NCI-H748 (cell line): ENCODE results near the gene SRRT.
A peak's percentile ranks its signal among the peaks of the same experiment; 100 is the strongest.
"Not testable (repeated sequence)": the region's sequence is repeated elsewhere in the genome, so short reads cannot be mapped to it uniquely, and the experiment has no call there.

Experiments
- DNase-seq: peaks from one replicate; lab custom pipeline; 2025; ENCODE audit not compliant: unreplicated experiment; lab: John Stamatoyannopoulos, UW

SRRT gene

GRCh38 chr7:100854899-100855298 is 20.0 kb upstream of the SRRT start:
- not testable (repeated sequence) for DNase-seq

GRCh38 chr7:100855515-100855914 is 19.4 kb upstream of the SRRT start:
- DNase-seq = no peak

GRCh38 chr7:100856871-100857282 is 18.0 kb upstream of the SRRT start:
- no peak for DNase-seq

DNA sequence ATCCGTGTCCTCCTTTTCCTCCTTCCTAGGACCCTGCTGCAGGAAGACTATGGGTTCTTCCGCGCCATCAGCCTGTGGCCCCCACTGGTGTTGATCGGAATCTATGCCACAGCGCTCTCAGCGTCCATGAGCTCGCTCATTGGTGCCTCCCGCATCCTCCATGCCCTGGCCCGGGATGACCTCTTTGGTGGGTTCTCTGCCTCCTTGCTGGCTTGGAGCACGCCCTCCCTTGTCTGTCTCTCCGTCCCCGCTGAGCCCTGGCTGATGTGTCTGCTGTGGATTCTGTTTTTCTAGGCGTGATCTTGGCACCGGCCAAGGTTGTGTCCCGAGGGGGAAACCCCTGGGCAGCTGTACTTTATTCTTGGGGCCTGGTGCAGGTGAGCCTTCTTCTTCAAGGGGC is 15.0 kb upstream of the SRRT start:
- no peak for DNase-seq

DNA sequence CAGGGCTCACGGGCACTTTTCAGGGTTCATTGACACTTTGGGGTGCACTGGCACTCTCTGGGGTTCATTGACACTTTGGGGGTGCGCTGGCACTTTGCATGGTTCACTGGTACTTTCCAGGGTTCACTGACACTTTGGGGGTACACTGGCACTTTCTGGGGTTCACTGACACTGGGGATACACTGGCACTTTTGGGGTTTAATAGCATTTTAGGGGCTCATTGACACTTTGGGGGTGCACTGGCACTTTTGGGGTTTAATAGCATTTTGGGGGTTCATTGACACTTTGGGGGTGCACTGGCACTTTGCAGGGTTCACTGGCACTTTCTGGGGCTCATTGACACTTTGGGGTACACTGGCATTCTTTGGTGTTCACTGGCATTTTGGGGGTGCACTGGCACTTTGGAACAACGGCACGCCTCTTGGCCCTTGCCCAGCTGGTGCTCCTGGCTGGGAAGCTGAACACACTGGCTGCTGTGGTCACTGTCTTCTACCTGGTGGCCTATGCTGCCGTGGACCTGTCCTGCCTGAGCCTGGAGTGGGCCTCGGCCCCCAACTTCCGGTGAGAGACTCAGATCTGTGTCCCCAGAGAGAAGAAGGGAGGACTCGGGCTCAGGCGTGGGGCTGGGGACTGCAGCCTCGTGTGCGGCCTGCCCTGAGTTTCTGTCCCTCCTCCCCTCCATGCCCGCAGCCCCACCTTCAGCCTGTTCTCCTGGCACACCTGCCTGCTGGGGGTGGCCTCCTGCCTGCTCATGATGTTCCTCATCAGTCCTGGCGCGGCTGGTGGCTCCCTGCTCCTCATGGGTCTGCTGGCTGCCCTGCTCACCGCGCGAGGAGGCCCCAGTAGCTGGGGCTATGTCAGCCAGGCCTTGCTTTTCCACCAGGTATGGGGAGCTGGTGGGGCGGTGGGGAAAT is 13.9 kb upstream of the SRRT start:
- DNase-seq = no peak

- no peak for DNase-seq
These were observed 13.3 kb upstream of the SRRT start for GRCh38 chr7:100861616-100861985.

GRCh38 chr7:100863406-100863950 is 11.4 kb upstream of the SRRT start:
- no peak for DNase-seq

GRCh38 chr7:100864263-100864845 is 10.5 kb upstream of the SRRT start:
- DNase-seq = no peak

DNA sequence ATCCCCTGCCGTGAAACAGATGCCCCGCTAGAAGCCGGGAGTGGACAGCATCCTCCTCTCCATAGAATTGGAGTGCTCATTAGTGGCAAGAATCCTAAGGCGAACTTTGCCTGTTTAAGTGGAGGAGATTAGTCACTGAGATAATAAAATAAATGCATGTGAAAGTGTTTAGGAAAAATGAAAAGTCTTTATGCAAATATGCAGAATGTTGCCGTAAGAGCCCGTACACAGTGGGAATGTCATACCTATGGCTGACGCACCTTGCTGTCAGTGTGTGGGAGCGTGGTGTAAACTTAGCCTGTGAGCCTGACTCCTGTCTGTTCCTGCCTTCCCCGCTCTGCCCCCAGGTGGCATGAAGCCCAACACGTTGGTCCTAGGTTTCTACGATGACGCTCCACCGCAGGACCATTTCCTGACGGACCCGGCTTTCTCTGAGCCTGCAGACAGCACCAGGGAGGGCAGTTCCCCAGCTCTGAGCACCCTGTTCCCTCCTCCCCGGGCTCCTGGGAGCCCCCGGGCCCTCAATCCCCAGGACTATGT is 9.5 kb upstream of the SRRT start:
- no peak for DNase-seq

GRCh38 chr7:100865938-100866728 is 8.8 kb upstream of the SRRT start:
- no peak for DNase-seq

DNA sequence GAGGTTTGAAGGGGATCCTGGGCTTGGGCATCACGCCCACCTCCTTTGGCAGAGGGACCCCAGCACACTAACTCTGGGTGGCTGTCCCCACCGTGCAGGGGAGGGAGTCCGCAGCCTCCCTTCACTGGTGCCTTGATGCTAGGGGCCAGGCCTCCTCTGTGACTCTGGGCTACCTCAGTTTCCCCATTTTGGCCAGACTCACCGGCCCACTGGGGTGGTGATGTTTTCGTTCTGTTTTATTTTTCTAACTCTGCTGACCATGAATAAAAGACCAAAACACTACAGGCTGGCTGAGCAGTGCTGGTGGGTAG is 8.2 kb upstream of the SRRT start:
- no peak for DNase-seq

- no peak for DNase-seq
These were observed 7.7 kb upstream of the SRRT start, which contains the start of gene TRIP6 for GRCh38 chr7:100867040-100867775. TRIP6 (plus strand) TSS chr7:100867387; CDS start chr7:100867498, 111 bp downstream.

- no peak for DNase-seq
These were observed 7.0 kb upstream of the SRRT start for GRCh38 chr7:100867776-100868485.

- no peak for DNase-seq
These were observed 1.2 kb upstream of the SRRT start for GRCh38 chr7:100873599-100874299.

DNA sequence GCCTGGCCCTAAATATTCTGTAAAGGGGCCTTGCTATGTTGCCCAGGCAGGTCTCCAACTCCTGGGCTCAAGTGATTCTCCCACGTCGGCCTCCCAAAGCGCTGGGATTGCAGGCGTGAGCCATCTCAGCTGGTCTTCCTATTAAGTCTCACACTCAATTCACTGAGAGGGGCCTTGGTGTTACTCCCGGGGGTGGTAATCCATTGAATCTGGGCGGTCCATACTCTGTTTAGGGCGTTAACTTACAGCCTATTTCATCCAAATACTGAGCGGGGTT is 665 bp upstream of the SRRT start:
- DNase-seq = peak; percentile 48

- peak; percentile 48 for DNase-seq
These were observed 451 bp downstream of the SRRT start for GRCh38 chr7:100875356-100875751.

DNA sequence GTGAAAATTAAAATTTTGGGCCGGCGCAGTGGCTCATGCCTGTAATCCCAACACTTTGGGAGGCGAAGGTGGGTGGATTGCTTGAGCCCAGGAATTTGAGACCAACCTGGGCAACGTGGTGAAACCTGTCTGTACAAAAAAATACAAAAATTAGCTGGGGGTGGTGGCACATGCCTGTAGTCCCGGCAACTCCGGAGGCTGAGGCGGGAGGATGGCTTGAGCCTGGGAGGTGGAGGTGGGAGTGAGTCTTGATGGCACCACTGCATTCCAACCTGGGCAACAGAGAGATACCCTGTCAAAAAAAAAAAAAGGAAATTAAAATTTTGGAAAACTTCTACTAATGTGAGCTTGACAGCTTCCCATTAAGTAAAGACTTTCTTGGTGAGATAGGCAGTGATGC is 3.1 kb downstream of the SRRT start:
- no peak for DNase-seq

- DNase-seq = no peak
These were observed 3.8 kb downstream of the SRRT start for GRCh38 chr7:100878685-100879084.

DNA sequence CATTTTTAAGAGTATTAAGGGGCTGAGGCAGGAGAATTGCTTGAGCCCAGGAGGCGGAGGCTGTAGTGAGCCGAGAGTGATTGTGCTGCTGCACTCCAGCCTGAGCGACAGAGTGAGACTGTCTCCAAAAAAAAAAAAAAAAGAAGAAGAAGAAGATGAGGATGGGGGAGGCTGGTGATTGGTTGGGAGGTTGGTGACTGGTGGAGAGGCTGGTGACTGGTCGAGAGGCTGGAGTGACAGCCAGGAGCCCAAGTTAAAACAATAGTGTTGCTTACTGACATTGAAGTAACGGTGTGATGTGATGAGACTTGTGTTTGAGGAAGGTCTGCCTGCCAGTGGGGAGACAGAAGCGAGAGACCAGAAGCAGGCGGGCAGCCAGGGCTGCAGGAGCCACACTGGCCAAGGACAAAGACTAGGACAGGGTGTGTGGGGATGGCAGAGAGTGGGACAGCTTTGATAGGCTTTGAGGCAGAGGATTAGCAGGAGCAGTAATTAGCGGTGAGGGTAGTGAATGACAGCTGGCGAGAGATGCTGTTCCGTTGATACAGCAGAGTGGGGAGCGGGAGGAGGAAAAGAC is 4.9 kb downstream of the SRRT start:
- no peak for DNase-seq
